HG02610 (cell line): ENCODE data around the gene LCN15.
"Not testable (repeated sequence)": the region's sequence is repeated elsewhere in the genome, so short reads cannot be mapped to it uniquely, and the experiment has no call there.

Experiments
- ATAC-seq: cut with Tn5 transposase; IDR thresholded peaks from one replicate; pipeline ENCODE4 v1.9.1; 2021; ENCODE audit warnings: mild to moderate bottlenecking, moderate library complexity; ENCODE audit not compliant: unreplicated experiment

The LCN15 gene

DNA sequence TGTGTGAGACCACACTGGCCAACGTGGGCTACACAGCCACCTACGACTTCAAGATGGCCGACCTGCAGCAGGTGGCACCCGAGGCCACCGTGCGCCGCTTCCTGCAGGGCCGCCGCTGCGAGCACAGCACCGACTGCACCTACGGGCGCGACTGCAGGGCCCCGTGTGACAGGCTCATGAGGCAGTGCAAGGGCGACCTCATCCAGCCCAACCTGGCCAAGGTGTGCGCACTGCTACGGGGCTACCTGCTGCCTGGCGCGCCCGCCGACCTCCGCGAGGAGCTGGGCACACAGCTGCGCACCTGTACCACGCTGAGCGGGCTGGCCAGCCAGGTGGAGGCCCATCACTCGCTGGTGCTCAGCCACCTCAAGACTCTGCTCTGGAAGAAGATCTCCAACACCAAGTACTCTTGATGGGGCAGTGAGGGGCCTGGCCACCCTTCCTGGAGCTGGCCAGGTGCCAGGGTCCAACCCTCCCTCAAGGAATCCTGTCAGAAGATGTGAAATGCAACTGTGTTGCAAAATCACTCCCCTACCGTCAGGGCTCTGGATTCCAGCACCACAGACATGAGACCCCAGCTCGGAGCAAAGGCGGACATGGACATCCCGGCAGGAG, 40.8 kb downstream of the LCN15 start:
- no peak for ATAC-seq

DNA sequence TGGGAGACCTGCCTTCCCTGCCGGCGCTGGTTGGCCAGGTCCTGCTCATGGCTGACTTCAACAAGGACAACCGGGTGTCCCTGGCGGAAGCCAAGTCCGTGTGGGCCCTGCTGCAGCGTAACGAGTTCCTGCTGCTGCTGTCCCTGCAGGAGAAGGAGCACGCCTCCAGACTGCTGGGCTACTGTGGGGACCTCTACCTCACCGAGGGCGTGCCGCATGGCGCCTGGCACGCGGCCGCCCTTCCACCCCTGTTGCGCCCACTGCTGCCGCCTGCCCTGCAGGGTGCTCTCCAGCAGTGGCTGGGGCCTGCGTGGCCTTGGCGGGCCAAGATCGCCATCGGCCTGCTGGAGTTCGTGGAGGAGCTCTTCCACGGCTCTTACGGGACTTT, 41.4 kb downstream of the LCN15 start:
- ATAC-seq = no peak

DNA sequence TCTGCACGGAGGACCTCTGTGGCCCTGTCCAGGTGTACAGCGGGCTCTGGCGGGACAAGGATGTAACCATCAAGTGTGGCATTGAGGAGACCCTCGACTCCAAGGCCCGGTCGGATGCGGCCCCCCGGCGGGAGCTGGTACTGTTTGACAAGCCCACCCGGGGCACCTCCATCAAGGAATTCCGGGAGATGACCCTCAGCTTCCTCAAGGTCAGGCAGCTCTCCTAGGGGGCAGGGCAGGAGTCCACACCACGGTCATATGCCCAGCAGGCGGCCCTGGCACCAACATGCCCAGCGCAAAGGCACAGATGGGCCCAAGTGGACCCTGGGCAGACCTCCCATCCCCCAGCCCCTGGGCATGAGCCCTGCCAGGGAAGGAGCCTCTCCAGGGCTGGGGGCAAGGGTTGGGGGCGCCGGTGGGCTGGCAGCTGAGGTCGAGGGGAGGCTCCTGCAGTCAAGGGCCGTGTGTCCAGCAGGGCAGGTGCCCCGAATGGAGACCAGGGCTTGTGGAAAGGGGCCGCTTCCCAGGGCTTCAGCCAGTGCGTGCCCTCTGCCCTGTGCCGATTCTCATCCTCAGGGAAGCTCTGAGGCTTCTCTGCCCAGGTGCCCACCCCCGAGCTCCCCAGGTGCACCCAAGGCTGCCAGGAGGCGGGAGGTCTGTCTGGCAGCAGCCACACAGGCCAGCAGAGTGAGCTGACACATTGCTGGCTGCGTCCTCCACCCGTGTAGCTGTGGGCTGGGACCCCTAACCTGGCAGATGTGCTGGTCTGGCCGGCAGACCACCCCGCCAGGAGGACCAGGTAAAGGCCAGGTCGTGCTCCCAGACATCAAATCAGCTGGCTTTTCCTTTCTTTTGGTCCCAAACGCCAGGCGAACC, 42.0 kb downstream of the LCN15 start:
- no peak for ATAC-seq

DNA sequence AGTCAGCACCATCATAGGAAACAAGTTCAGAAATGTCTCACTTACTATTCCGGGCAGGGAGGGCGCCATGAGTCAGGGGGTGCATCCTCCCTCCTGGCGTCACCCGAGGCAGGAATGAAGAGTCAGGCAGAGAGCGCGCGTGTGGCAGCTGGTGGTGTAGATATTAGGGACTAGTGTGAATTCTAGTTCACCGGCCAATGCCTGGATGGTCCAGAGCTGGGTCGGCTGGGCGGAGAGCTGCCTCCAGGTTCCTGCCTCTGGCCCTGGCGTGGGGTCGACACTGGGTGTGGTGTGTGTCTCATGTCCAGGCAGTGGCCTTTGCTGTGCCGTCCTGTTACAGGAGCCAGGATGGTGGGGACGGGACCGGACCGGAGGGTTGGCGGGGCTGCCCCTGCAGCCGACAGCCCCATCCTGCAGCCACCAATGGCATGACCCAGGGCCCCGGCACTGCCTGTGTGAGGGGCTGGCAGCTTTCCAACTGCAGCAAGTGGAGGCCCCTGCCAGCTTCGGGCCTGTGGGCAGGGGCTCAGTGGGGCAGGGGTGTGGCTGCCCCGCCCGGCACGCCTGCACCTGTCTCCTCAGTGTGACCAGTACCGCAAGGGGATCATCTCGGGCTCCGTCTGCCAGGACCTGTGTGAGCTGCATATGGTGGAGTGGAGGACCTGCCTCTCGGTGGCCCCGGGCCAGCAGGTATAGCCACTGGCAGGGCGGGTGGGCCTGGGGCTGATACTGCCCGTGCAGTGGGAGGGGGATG, 42.8 kb downstream of the LCN15 start:
- ATAC-seq = no peak

DNA sequence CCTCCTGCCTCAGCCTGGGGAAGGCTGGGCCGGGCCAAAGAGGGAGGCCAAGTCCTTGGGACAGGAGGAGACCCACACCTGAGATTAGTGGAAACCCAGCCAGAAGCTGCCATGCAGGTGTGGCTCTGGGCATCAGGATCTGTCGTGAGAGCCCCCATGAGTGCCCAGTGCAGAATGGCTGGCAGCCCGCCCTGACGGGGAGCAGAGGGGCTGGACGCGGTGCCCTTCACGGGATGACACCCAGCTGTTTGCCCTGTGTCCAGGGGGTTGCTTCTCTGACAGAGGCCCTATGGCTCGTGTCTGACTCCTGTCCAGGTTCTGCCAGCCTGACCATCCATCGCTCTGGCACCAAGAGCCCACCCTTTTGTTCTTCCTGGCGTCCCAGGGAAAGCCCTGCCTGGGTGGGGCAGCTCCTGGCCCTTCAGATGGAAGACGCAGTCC, 43.4 kb downstream of the LCN15 start:
- ATAC-seq = no peak

DNA sequence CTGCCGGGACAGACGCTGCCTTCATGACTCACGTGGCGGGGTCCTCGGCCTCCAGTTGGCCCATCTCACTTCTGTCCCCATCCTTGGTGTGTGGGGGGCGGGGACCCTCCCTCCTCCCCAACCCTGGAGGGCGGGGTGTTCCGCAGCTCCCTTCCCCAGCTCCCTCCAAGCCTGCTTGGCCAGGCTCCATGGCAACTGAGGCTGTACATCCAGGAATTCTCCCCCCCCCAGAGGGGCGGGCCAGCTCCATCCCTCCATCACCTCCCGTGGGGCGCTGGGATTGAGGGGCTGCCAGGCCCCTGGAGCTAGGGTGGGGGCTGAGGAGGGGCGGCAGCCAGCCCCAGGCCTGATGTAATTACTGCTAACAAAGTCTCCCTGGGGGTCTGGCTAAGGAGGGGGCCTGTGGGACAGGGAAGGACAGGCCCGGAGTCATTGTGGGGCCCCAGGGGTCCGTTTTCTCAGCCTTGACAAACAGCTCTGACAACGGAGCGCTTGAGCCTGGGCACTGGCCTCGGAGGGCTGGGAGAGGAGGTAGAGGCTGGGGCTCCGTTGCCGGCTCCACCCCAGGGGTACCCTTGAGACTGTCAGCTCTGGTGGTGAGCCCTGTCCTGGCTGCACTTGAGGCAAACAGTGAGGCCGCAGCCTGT, 43.9 kb downstream of the LCN15 start:
- no peak for ATAC-seq

DNA sequence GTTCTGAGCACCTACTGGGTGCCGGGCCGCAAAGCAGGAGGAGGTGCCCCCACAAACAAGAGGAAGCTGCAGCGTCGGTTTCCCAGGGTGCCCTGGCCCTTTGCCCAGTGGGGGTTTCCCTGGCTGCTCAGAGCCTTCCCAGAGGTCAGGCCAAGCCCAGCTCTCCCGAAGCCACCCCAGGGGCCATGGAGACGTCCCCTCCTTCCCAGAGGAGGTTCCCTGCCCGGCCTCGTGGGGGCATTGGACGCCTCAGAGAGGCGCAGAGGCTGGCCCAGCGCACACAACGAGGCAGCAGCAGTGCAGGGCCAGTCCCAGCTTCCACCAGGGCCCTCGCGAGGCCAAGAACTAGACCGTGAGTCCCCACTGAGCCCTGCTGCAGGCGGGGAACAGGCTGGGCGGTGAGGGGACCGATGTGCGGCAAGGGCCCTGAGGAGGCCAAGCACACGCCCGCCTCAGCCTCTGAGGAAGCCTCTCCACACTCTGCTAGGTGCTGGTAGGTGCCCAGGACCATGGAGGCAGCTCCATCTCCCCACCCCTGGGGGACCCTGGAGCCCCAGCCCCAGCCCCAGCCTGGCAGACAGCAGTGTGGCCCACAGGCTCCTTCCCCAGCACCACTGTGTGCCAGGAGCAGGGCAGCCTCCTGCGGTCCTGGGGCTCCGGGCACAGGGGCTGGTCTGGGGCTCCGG, 45.0 kb downstream of the LCN15 start:
- ATAC-seq = no peak

DNA sequence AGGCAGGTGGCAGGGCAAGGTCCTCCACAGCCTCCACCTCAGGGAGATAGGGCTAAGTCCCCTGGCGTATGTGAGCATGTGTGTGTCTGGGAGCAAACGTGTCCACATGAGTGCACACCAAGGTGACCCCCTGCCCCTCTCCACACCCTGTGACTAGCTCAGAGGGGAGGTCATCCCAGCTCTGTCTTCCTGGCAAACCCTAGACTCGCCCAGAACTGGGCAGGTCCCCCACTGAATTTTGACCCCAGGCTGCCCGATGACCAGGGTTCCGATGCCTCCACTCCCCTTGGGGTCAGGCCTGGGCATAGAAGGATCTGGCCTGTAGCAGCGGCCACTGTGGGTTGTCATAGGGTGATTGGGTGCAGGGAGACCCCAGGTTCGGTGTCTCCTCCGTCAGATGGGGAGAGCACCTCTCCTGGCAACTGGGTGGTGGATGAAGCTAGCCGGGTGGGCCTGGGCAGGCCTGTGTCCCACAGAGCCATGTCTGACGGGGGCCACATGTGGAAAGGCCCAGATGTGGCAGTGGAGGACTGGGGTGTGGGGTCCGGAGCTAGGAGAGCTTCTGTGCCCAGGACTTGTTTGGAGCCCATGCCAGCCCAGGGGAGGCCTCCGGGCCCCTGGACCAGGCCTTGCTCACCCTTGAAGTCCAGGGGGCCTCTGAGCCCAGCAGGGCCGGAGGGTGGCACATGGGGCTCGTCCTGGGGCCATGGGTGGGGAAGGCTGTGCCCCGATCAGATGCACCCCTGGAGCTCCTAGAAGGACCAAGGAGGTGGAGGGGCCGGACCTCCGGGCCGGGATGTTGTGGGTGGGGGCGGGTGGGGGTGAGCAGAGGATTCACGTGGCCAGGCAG, 45.7 kb downstream of the LCN15 start:
- no peak for ATAC-seq

DNA sequence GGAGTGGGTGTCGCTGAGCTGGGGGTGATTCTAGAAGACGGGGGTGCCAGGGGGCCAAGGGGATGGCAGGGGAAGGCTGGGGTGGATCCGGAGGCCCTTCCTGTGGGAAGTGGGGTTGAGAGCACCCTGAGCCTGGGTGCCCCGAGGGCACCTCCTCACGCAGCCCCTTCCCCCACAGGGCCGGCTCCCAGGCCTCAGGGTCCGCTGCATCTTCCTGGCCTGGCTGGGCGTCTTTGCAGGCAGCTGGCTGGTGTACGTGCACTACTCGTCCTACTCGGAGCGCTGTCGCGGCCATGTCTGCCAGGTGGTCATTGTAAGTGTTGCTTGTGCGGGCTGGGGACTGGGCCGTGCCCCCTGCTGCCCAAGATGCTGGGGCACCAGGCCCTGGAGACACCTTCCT, 46.9 kb downstream of the LCN15 start:
- no peak for ATAC-seq

DNA sequence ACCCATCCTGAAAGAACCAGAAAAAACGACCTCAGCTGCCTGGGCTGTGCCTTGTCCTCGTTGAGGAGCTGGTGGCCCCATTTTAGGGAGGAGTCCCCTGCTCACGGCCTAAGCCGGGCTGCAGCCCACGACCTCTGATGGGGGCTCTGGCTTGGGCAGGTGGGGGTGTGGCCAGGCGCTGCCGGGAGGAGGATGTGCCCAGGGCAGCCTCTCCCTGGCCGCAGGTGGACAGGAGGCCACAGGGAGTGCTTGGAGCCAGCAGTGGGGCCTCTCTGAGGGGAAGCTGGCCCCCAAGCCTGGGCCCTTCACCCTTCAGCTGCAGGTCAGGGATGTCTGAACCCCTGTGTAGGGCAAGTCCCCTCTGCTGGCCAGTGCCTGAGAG, 49.4 kb downstream of the LCN15 start:
- ATAC-seq = no peak

DNA sequence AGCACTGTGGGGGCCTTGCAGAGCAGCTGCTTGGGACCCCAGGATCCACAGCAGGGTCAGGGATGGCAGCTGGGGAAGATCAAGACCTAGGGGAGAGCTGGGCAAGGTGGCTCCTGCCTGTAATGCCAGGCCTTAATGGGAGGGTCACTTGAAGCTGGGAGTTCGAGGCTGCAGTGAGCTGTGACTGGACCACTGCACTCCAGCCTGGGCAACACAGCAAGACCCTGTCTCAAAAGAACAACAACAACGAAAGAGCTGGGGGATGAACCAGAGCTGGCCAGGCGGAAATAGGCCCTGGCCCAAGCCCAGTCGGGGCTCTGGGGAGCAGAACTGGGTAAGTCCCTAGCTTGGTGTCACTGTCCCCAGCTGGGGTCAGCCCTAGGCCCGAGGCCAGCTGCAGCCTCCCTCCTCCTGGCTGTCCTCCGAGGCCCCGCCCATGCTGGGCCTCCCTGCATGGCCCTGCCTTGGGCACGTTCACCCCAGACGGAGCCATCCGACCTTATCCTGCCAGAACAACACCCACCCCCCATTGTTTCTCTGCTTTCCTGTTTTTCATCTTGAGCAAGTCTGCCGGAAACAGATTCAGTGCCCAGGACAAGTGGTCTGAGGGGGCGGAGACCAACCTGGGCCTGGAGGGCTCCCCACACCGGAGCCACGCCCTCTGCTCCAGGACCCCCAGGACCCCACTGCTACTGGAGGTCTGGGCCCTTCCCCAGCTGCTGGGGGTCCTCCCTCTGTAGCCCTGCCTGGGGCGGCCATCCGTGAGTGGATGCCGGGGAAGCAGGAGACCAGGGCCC, 50.0 kb downstream of the LCN15 start:
- ATAC-seq = no peak

DNA sequence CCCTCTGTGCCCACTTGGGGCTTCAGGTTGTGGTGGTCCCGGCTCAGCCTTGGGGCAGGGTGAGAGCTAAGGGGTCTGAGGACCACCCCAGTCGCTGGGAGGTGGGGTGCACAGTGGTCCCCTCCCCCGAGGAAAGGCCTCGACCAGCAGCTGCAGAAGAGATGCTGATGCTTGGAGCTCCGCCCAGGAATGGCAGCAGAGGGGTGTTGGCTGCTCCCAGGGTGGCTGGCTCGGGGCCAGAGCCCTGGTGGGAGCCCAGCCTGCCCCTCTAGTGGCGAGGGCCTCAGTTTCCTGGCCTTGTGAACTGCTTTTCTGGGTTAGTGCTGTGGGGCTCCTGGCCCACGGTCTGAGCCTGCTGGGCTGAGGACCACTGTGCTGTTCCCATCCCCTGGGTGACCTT, 50.8 kb downstream of the LCN15 start:
- no peak for ATAC-seq

DNA sequence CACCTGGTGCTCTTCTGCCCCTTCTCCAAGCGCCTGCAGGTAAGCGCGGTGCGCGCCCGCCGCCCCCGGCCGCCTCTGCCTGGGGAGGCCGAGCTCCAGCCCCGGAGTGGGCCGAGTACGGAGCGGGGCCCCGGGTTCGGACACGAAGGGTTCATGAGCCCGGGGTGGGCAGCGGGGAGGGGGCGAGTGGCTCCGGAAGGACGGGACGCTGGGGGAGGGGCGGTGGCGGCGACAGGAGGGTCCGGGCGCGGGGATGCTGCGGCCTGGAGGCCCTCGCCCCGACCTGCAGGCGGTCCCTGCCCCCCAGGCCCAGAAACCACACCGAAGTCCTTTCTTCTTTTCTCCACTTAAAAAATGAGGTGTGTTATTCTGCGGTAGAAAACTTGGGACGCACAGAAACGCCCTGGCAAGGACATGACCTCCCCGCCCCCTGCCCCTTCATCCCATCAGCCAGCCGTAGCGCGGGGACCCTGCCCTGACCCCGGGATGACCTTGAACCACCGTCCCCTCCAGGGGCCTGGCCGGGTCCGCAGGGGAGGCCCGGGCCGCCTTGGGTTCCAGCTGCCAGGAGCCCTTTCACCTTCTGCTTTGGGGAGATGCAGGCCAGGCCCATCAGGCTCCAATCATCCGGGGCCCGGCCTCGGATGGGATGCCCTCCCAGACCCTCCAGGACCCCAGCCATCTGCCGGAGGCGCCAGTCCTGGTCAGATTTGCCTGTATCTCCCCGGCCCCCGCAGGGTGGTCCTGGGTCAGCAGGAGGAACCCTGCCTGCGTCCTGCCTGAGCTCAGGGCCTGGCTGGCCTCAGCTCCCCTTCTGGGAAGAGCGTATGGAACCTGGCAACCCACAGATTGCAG, 51.4 kb downstream of the LCN15 start:
- no peak for ATAC-seq

DNA sequence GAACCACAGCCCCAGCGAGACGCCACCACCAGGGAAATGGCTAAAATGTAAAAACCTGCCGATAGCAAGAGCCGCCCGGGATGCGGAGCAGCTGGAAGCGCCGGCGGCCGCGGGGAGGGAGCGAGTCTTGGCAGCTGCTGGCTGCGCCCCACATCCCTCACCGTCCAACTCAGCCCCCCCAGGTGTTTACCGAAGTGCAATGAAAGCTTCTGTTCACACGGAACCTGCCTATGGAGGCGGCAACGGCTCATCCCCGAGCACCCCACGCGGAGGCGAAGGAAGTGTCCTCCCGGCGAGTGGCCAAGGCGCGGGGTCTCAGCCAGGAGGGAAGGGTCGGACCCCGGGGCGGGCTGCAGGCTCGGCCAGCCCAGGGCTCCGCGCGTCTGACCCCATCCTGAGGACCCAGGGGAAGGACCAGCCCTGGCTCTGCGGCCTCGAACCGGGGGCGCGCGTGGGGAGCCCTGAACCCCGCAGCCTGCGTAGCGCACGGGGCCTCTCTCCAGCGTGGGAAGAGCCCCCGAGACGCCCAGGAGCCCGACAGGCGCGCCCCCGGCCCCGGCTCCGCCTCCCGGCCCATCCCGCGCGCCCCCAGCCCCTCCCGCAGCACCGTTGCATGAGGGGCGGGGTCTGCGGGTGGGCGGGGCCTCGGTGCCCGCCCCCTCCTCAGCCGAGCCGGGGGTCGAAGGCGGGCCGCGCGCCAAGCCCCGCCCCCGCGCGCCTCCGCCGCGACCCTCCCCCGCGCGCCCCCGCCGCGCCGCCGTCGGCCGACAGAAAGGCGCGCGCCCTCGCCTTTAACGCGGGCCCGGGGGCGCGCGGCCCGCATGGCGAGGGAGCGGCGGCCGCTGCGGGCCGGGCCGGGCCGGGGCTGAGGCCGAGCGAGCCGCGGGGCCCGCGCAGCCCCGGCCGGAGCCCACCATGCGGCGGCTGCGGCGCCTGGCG, 52.3 kb downstream of the LCN15 start, which contains the start of gene DIPK1B:
Gene DIPK1B (plus strand): TSS at position 822 of the 939 bp plus-strand sequence. CDS start 94 bp downstream, at position 916.
- no peak for ATAC-seq

DNA sequence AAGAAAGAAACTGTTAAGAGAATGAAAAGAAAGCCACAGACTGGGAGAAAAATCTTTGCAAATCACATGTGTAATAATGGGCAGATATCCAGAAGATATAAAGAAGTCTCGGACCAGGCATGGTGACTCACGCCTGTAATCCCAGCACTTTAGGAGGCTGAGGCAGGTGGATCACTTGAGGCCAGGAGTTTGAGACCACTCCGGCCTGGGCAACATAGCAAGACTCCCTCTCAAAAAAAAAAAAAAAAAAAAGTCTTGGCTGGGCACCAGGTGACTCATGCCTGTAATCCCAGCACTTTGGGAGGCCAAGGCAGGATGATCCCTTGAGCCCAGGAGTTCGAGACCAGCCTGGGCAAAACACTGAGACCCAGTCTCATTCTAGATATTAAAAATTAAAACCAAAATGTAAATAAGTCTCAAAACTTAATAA, 53.1 kb downstream of the LCN15 start:
- ATAC-seq = not testable (repeated sequence)

DNA sequence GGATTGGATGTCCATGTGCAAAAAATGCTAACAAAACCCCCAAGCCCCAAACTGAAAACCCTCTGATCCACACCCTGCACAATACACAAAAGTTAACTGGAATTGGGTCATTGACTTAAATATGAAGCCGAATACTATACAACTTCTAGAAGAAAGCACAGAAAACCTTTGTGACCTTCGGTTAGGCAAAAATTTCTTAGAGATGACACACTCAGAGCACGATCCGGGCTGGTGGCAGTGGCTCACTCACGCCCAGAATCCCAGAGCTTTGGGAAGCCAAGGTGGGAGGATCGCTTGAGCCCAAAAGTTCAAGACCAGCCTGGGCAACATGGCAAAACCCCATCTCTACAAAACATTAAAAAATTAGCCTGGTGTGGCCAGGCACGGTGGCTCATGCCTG, 53.8 kb downstream of the LCN15 start:
- ATAC-seq = no peak
